SH-SY5Y (cell line): Measurements from ENCODE around the gene SSTR5.

ENCODE experiments used
- GATA2 ChIP-seq: IDR thresholded peaks from 2 replicates; pipeline ENCODE4 v1.6.1; 2011; ENCODE audit warnings: mild to moderate bottlenecking, low read depth, low read length
- GATA3 ChIP-seq: IDR thresholded peaks from 2 replicates; pipeline ENCODE4 v1.6.1; 2011; ENCODE audit warnings: low read depth, mild to moderate bottlenecking, low read length, moderate library complexity

GRCh38 chr16:1107731-1108130 is 35.2 kb downstream of the SSTR5 start:
- TF ChIP-seq GATA2: no peak
- TF ChIP-seq GATA3: no peak
